Measurements from ENCODE around the gene TBC1D9B. TPM values are rescaled to one million over a fixed set of nuclear protein-coding genes. Genes with fewer than 3 reads are reported as not detected.

TBC1D9B gene
- total RNA-seq, 1 experiment from 2014 or later, result 127 TPM

GRCh38 chr5:179866241-179867078 lies 41.2 kb downstream of the TBC1D9B start:
- H3K79me2 ChIP-seq (ENCODE audit: insufficient read depth, low read length), result no peaks in the 10 kb centered on the region
- H3K4me3 ChIP-seq (replicated peaks in 1 of 2; ENCODE audit: low read depth in 1 of 2, low read length in 2 of 2), result no peak overlapping the region
- no peaks in the 10 kb centered on the region for H3K4me1 ChIP-seq (ENCODE audit: control insufficient read depth in 1 of 2, insufficient read depth in 2 of 2, low read length in 2 of 2)
- BruUV-seq (replicated peaks), result no TSS peak
- no peaks in the 10 kb centered on the region for H3K27me3 ChIP-seq (ENCODE audit: insufficient read depth, low read length)
- no peak overlapping the region for H3K27ac ChIP-seq (ENCODE audit: low read depth, low read length)
- no peaks in the 10 kb centered on the region for H3K9me3 ChIP-seq (ENCODE audit: control insufficient read depth in 1 of 2, insufficient read depth in 1 of 2, low read depth in 1 of 2, low read length in 2 of 2)
- peak in 2 of 3 experiments; percentile 11 to 21; a peak in 1 of 6 replicates for TF ChIP-seq CTCF (IDR thresholded peaks at IDR 0.05 in 2 of 3, conservative IDR thresholded peaks at IDR 0.05 in 1 of 3; ENCODE audit: borderline replicate concordance in 1 of 3, insufficient read depth in 1 of 3, low read depth in 2 of 3, low read length in 2 of 3)
- no peak for TF ChIP-seq FOSL1 (IDR thresholded peaks at IDR 0.05; ENCODE audit: low read depth)
- TF ChIP-seq POLR2AphosphoS5 (IDR thresholded peaks at IDR 0.05; ENCODE audit: low read depth, low read length), result 0 out of 2 replicates have a peak, but pooled peaks have one; percentile 12
- no peak for TF ChIP-seq RAD21 (IDR thresholded peaks at IDR 0.05; ENCODE audit: low read depth)
- TF ChIP-seq SIN3A (IDR thresholded peaks at IDR 0.05; ENCODE audit: low read depth), result no peak
- no peak for TF ChIP-seq JUND (IDR thresholded peaks at IDR 0.05)
- no peak overlapping the region for H3K4me2 ChIP-seq (ENCODE audit: low read length)
- intact Hi-C loops (cut with micrococcal nuclease), result no loop called here
- no peaks in the 10 kb centered on the region for H3K9me2 ChIP-seq (ENCODE audit: insufficient read depth)
- ChIA-PET RAD21 (ENCODE audit: low non-redundant PET in 1 of 2, low total read pairs in 2 of 2, uncharacterized antibody in 2 of 2, unreplicated experiment in 2 of 2) (no interaction called here), POLR2A (no interaction called here), CTCF (interaction anchor here (0.6 kb wide), 1 partner anchor 224 kb away, joined by 3 read pairs; no protein-coding TSS in a partner anchor)
- no peak overlapping the region for H3K9ac ChIP-seq (ENCODE audit: low read length)
- ATAC-seq (peak; percentile 23; the same call in 1 of the 2 replicates), DNase-seq (ENCODE audit: low read depth, low spot score) (no peak)
- H2AFZ ChIP-seq (ENCODE audit: low read depth, low read length, poor library complexity, severe bottlenecking), result no peak overlapping the region
- H4K20me1 ChIP-seq (ENCODE audit: insufficient read depth), result no peaks in the 10 kb centered on the region
- H3K36me3 ChIP-seq (ENCODE audit: control insufficient read depth in 1 of 2, insufficient read depth in 2 of 2, low read length in 2 of 2), result peaks cover 23 to 29% of the 10 kb centered on the region in 2 experiments

Data from HCT116 (cell line).